ENCODE data around the gene GNAL. TPM values are rescaled to one million over a fixed set of nuclear protein-coding genes. Genes with fewer than 3 reads are reported as not detected.
A peak's percentile ranks its signal among the peaks of the same experiment; 100 is the strongest.

The GNAL gene
- total and polyA plus RNA-seq, 2 experiments from 2014 or later, result 7.5 to 21.6 TPM

DNA sequence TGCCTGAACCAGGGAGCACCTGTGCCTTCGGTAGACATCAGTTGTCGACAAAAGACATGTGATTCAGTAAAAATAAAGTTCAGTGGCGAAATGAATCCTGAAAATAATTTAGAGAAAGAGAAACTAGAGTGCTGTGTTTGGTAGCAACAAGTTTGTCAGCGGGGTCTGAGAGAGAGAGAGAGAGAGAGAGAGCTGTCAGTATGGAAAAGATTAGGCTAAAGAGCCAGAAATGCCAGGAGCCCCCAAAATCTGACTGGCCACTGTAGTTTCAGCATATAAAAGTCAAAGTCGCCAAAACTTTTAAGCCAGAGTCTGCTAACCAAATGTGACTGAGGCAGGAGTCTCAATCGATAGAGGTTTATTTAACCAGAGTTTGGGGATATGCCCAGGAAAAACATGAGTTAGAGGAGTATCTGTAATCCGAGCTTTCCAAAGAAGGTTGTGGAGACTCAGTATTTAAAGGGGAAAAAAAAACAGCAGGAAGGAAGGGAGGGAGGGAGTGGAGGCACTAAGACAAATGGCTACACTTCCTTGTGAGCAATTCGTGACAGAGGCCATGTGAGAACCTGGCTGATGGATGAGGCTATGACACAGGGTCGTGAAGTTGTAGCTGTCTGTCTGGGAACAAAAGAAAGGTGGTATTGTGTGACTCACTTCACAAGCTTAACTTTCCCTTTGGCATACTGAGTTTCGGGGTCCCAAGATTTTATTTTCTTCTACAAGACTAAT is 20.5 kb upstream of the GNAL start:
- Mint-ChIP-seq H3K36me3 (ENCODE audit: low read depth) (no peaks in the 10 kb centered on the region), H3K9me3 (no peaks in the 10 kb centered on the region), H3K4me3 (no peak overlapping the region), H3K4me1 (peaks cover 27% of the 10 kb centered on the region), H3K27ac (no peak overlapping the region), H3K27me3 (ENCODE audit: insufficient read depth, low read depth, poor library complexity) (peaks cover 17% of the 10 kb centered on the region)
- DNase-seq (ENCODE audit: low spot score) (no peak), ATAC-seq (peak; percentile 28; the same call in 2 of the 3 replicates)
- Histone ChIP-seq H3K27me3 (ENCODE audit: insufficient read depth) (no peaks in the 10 kb centered on the region), H3K36me3 (ENCODE audit: insufficient read depth) (no peaks in the 10 kb centered on the region), H3K9me2 (ENCODE audit: insufficient read depth) (peaks cover 5% of the 10 kb centered on the region), H3F3A (replicated peaks; ENCODE audit: low read depth) (no peaks in the 10 kb centered on the region), H3K4me2 (no peak overlapping the region), H3K4me3 (no peak overlapping the region), H2AFZ (peak overlapping the region; percentile 85; the same call in 1 of the 2 replicates), H3K79me2 (replicated peaks; ENCODE audit: insufficient read depth) (no peaks in the 10 kb centered on the region), H3K27ac (ENCODE audit: low read depth) (no peak overlapping the region), H4K20me1 (replicated peaks; ENCODE audit: insufficient read depth) (no peaks in the 10 kb centered on the region), H3K4me1 (ENCODE audit: insufficient read depth) (no peaks in the 10 kb centered on the region; the same call in 1 of the 2 replicates)
- TF ChIP-seq JUNB (IDR thresholded peaks at IDR 0.05; ENCODE audit: unreplicated experiment) (no peak), EZH2 (IDR thresholded peaks at IDR 0.05; ENCODE audit: low read depth, unreplicated experiment) (no peak), STAT1 (IDR thresholded peaks at IDR 0.05; ENCODE audit: unreplicated experiment) (no peak), EZH2phosphoT487 (IDR thresholded peaks at IDR 0.05; ENCODE audit: unreplicated experiment) (no peak), ZNF331 (CRISPR knock-in tag; IDR thresholded peaks at IDR 0.05; ENCODE audit: low read depth) (no peak), NANOG (IDR thresholded peaks at IDR 0.05; ENCODE audit: borderline replicate concordance) (no peak)
- TF ChIP-seq, protein P1, sequence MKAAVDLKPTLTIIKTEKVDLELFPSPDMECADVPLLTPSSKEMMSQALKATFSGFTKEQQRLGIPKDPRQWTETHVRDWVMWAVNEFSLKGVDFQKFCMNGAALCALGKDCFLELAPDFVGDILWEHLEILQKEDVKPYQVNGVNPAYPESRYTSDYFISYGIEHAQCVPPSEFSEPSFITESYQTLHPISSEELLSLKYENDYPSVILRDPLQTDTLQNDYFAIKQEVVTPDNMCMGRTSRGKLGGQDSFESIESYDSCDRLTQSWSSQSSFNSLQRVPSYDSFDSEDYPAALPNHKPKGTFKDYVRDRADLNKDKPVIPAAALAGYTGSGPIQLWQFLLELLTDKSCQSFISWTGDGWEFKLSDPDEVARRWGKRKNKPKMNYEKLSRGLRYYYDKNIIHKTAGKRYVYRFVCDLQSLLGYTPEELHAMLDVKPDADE (IDR thresholded peaks at IDR 0.05), result no peak
- TF ChIP-seq, protein P2, sequence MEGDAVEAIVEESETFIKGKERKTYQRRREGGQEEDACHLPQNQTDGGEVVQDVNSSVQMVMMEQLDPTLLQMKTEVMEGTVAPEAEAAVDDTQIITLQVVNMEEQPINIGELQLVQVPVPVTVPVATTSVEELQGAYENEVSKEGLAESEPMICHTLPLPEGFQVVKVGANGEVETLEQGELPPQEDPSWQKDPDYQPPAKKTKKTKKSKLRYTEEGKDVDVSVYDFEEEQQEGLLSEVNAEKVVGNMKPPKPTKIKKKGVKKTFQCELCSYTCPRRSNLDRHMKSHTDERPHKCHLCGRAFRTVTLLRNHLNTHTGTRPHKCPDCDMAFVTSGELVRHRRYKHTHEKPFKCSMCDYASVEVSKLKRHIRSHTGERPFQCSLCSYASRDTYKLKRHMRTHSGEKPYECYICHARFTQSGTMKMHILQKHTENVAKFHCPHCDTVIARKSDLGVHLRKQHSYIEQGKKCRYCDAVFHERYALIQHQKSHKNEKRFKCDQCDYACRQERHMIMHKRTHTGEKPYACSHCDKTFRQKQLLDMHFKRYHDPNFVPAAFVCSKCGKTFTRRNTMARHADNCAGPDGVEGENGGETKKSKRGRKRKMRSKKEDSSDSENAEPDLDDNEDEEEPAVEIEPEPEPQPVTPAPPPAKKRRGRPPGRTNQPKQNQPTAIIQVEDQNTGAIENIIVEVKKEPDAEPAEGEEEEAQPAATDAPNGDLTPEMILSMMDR (conservative IDR thresholded peaks at IDR 0.05; ENCODE audit: low read depth in 2 of 2), result no peak
- TF ChIP-seq, protein P3, sequence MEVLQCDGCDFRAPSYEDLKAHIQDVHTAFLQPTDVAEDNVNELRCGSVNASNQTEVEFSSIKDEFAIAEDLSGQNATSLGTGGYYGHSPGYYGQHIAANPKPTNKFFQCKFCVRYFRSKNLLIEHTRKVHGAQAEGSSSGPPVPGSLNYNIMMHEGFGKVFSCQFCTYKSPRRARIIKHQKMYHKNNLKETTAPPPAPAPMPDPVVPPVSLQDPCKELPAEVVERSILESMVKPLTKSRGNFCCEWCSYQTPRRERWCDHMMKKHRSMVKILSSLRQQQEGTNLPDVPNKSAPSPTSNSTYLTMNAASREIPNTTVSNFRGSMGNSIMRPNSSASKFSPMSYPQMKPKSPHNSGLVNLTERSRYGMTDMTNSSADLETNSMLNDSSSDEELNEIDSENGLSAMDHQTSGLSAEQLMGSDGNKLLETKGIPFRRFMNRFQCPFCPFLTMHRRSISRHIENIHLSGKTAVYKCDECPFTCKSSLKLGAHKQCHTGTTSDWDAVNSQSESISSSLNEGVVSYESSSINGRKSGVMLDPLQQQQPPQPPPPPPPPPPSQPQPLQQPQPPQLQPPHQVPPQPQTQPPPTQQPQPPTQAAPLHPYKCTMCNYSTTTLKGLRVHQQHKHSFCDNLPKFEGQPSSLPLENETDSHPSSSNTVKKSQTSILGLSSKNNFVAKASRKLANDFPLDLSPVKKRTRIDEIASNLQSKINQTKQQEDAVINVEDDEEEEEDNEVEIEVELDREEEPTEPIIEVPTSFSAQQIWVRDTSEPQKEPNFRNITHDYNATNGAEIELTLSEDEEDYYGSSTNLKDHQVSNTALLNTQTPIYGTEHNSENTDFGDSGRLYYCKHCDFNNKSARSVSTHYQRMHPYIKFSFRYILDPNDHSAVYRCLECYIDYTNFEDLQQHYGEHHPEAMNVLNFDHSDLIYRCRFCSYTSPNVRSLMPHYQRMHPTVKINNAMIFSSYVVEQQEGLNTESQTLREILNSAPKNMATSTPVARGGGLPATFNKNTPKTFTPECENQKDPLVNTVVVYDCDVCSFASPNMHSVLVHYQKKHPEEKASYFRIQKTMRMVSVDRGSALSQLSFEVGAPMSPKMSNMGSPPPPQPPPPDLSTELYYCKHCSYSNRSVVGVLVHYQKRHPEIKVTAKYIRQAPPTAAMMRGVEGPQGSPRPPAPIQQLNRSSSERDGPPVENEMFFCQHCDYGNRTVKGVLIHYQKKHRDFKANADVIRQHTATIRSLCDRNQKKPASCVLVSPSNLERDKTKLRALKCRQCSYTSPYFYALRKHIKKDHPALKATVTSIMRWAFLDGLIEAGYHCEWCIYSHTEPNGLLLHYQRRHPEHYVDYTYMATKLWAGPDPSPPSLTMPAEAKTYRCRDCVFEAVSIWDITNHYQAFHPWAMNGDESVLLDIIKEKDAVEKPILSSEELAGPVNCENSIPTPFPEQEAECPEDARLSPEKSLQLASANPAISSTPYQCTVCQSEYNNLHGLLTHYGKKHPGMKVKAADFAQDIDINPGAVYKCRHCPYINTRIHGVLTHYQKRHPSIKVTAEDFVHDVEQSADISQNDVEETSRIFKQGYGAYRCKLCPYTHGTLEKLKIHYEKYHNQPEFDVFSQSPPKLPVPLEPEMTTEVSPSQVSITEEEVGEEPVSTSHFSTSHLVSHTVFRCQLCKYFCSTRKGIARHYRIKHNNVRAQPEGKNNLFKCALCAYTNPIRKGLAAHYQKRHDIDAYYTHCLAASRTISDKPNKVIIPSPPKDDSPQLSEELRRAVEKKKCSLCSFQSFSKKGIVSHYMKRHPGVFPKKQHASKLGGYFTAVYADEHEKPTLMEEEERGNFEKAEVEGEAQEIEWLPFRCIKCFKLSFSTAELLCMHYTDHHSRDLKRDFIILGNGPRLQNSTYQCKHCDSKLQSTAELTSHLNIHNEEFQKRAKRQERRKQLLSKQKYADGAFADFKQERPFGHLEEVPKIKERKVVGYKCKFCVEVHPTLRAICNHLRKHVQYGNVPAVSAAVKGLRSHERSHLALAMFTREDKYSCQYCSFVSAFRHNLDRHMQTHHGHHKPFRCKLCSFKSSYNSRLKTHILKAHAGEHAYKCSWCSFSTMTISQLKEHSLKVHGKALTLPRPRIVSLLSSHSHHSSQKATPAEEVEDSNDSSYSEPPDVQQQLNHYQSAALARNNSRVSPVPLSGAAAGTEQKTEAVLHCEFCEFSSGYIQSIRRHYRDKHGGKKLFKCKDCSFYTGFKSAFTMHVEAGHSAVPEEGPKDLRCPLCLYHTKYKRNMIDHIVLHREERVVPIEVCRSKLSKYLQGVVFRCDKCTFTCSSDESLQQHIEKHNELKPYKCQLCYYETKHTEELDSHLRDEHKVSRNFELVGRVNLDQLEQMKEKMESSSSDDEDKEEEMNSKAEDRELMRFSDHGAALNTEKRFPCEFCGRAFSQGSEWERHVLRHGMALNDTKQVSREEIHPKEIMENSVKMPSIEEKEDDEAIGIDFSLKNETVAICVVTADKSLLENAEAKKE (CRISPR knock-in tag; IDR thresholded peaks at IDR 0.05), result no peak

Measured in GM23338 (cell line).